ENCODE data around the gene TCERG1L. TPM values are rescaled to one million over a fixed set of nuclear protein-coding genes. Genes with fewer than 3 reads are reported as not detected.

Gene TCERG1L
- polyA plus RNA-seq, 1 donor from 2014 or later = 0.53 TPM

- no peak for TF ChIP-seq EP300 (conservative IDR thresholded peaks at IDR 0.05; ENCODE audit: poor library complexity, severe bottlenecking)
- no peak for TF ChIP-seq CTCF (IDR thresholded peaks at IDR 0.05; ENCODE audit: poor library complexity, severe bottlenecking)
- no peak for TF ChIP-seq TAF1 (IDR thresholded peaks at IDR 0.05; ENCODE audit: low read depth)
- TF ChIP-seq RAD21 (conservative IDR thresholded peaks at IDR 0.05) = no peak
- no peak for TF ChIP-seq EZH2 (IDR thresholded peaks at IDR 0.05; ENCODE audit: borderline replicate concordance, insufficient read depth, low read length, poor library complexity, severe bottlenecking)
- Histone ChIP-seq H4K20me1 (ENCODE audit: insufficient read depth) (no peaks in the 10 kb centered on the region), H3K27ac (ENCODE audit: low read length) (no peak overlapping the region), H3K36me3 (ENCODE audit: insufficient read depth, low read length) (no peaks in the 10 kb centered on the region), H3K9me3 (ENCODE audit: low read length) (no peaks in the 10 kb centered on the region), H3K4me3 (ENCODE audit: low read length) (no peak overlapping the region), H3K27me3 (ENCODE audit: insufficient read depth, low read depth, low read length) (peaks cover 3% of the 10 kb centered on the region), H3K9me2 (ENCODE audit: insufficient read depth, low read length) (no peaks in the 10 kb centered on the region), H2AFZ (ENCODE audit: low read depth, low read length) (no peak overlapping the region), H3F3A (ENCODE audit: insufficient read depth, low read length, poor library complexity, severe bottlenecking) (no peaks in the 10 kb centered on the region), H3K4me2 (ENCODE audit: low read length) (no peak overlapping the region), H3K79me2 (replicated peaks; ENCODE audit: insufficient read depth, low read length) (no peaks in the 10 kb centered on the region), H3K9ac (ENCODE audit: low read length) (no peak overlapping the region)
Measured at GRCh38 chr10:131050162-131050766, 261.3 kb downstream of the TCERG1L start.

GRCh38 chr10:131049016-131049415, 262.5 kb downstream of the TCERG1L start:
- no peak overlapping the region for H3K27ac ChIP-seq (ENCODE audit: low read length)
- H3K4me2 ChIP-seq (ENCODE audit: low read length) = no peak overlapping the region
- H3K9ac ChIP-seq (ENCODE audit: low read length) = no peak overlapping the region
- H3F3A ChIP-seq (ENCODE audit: insufficient read depth, low read length, poor library complexity, severe bottlenecking) = no peaks in the 10 kb centered on the region
- H3K36me3 ChIP-seq (ENCODE audit: insufficient read depth, low read length) = no peaks in the 10 kb centered on the region
- no peaks in the 10 kb centered on the region for H3K9me2 ChIP-seq (ENCODE audit: insufficient read depth, low read length)
- H3K27me3 ChIP-seq (ENCODE audit: insufficient read depth, low read depth, low read length) = peaks cover 5% of the 10 kb centered on the region
- H2AFZ ChIP-seq (ENCODE audit: low read depth, low read length) = no peak overlapping the region
- TF ChIP-seq REST (IDR thresholded peaks at IDR 0.05; ENCODE audit: borderline replicate concordance) (no peak), TAF1 (IDR thresholded peaks at IDR 0.05; ENCODE audit: low read depth) (no peak)
- no peaks in the 10 kb centered on the region for H3K79me2 ChIP-seq (replicated peaks; ENCODE audit: insufficient read depth, low read length)
- H3K9me3 ChIP-seq (ENCODE audit: low read length) = no peaks in the 10 kb centered on the region
- H4K20me1 ChIP-seq (ENCODE audit: insufficient read depth) = no peaks in the 10 kb centered on the region
- no peak overlapping the region for H3K4me3 ChIP-seq (ENCODE audit: low read length)

GRCh38 chr10:131048606-131049005, 262.9 kb downstream of the TCERG1L start:
- Histone ChIP-seq H3K9me3 (ENCODE audit: low read length) (no peaks in the 10 kb centered on the region), H2AFZ (ENCODE audit: low read depth, low read length) (no peak overlapping the region), H3K9me2 (ENCODE audit: insufficient read depth, low read length) (no peaks in the 10 kb centered on the region), H3K4me3 (ENCODE audit: low read length) (no peak overlapping the region), H3K27me3 (ENCODE audit: insufficient read depth, low read depth, low read length) (peaks cover 5% of the 10 kb centered on the region), H3K79me2 (replicated peaks; ENCODE audit: insufficient read depth, low read length) (no peaks in the 10 kb centered on the region), H3K36me3 (ENCODE audit: insufficient read depth, low read length) (no peaks in the 10 kb centered on the region), H3K9ac (ENCODE audit: low read length) (no peak overlapping the region), H4K20me1 (ENCODE audit: insufficient read depth) (no peaks in the 10 kb centered on the region), H3K4me2 (ENCODE audit: low read length) (no peak overlapping the region), H3K27ac (ENCODE audit: low read length) (no peak overlapping the region), H3F3A (ENCODE audit: insufficient read depth, low read length, poor library complexity, severe bottlenecking) (no peaks in the 10 kb centered on the region)
- no peak for TF ChIP-seq MXI1 (conservative IDR thresholded peaks at IDR 0.05; ENCODE audit: poor library complexity, severe bottlenecking)
- no peak for TF ChIP-seq EP300 (conservative IDR thresholded peaks at IDR 0.05; ENCODE audit: poor library complexity, severe bottlenecking)
- no peak for TF ChIP-seq RAD21 (conservative IDR thresholded peaks at IDR 0.05)
- no peak for TF ChIP-seq CTCF (IDR thresholded peaks at IDR 0.05; ENCODE audit: poor library complexity, severe bottlenecking)
- TF ChIP-seq REST (IDR thresholded peaks at IDR 0.05; ENCODE audit: borderline replicate concordance) = no peak
- no peak for TF ChIP-seq TAF1 (IDR thresholded peaks at IDR 0.05; ENCODE audit: low read depth)
- no peak for TF ChIP-seq POLR2AphosphoS5 (IDR thresholded peaks at IDR 0.05)
- no peak for TF ChIP-seq EZH2 (IDR thresholded peaks at IDR 0.05; ENCODE audit: borderline replicate concordance, insufficient read depth, low read length, poor library complexity, severe bottlenecking)
- no peak for TF ChIP-seq SMC3 (conservative IDR thresholded peaks at IDR 0.05; ENCODE audit: poor library complexity)
